IPS DF 19.7 (cell line): ENCODE measurements around the gene IRAK3.
"Not testable (repeated sequence)": the region's sequence is repeated elsewhere in the genome, so short reads cannot be mapped to it uniquely, and the experiment has no call there.

ENCODE experiments used
- DNase-seq: peaks from one replicate; pipeline ENCODE4 v3.0.0-alpha.2; 2013; ENCODE audit warnings: low read depth, low spot score

The IRAK3 gene

DNA sequence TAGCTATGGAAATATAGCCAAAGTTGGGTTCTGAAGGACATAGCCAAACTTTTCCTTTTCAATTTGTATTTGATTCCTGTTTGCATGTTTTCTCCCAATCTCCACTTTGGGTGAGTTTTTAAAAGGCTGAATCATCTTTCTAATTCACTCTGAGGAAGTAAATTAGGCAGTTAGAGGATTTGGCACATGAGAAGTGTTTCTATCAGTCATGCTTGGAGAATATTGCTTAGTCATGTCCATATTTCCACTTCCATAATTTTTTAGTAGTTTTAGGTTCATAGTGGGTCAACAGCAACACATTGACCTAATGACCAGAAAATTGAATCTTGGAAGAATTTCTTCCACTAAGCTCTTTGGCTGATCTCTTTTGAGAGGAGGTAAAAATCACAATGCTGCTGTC, 21.8 kb downstream of the IRAK3 start:
- DNase-seq, result no peak

DNA sequence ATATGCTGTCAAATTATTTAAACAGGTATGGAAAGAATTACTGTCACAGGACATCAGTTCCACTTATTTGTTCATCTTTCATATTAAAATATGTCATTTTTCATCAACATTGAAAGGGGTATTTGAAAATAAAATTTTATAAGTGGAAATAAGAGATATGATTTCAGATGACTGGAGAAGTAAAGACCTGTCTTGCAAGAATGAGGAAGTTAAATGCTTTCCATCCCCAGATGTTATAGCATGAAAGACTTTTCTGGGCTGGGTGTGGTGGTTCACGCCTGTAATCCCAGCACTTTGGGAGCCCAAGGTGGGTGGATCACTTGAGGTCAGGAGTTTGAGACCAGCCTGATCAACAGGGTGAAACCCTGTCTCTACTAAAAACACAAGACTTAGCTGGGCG, 22.6 kb downstream of the IRAK3 start:
- DNase-seq, result not testable (repeated sequence)

DNA sequence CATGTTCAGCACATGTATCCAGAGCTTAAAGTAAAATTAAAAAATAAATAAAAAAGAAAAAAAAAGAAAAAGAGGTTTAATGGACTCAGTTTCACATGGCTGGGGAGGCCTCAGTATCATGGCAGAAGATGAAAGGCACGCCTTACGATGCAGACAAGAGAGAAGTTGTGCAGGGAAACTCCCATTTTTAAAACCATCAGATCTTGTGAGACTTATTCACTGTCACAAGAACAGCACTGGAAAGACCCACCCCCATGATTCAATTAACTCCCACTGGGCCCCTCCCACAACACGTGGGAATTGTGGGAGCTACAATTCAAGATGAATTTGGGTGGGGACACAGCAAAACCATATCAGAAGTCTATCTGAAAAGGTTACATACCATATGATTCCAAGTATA, 24.0 kb downstream of the IRAK3 start:
- DNase-seq, result not testable (repeated sequence)

DNA sequence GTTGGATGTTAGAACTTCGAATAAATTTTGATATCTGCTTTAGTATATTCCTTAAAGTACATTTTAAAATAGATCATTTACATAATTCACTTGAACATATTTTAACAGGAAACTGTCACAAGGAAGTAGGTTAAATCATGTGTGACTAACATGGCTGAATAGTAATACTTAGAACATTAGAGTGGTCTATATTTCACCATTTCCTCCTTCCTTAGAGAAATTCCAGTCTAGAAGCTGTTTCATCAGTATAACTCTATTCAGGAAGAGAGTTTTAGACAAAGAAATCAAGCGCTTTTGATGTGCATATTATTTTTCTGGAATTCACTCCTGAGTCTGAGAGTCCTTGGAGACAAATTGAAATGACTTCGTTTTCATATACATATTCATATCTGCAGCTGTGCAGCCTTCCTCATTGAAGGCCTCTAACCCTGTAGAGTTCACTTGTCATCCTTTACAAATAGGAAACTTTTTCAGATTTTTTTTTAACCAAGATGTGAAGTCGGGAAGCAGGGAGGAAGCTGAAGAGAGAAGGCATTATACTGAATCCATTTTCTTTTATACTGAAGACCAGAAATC, 28.4 kb downstream of the IRAK3 start:
- no peak for DNase-seq

- no peak for DNase-seq
Measured at GRCh38 chr12:66228462-66228861, 39.4 kb downstream of the IRAK3 start.

- DNase-seq, result no peak
Measured at GRCh38 chr12:66232263-66232662, 43.2 kb downstream of the IRAK3 start.

DNA sequence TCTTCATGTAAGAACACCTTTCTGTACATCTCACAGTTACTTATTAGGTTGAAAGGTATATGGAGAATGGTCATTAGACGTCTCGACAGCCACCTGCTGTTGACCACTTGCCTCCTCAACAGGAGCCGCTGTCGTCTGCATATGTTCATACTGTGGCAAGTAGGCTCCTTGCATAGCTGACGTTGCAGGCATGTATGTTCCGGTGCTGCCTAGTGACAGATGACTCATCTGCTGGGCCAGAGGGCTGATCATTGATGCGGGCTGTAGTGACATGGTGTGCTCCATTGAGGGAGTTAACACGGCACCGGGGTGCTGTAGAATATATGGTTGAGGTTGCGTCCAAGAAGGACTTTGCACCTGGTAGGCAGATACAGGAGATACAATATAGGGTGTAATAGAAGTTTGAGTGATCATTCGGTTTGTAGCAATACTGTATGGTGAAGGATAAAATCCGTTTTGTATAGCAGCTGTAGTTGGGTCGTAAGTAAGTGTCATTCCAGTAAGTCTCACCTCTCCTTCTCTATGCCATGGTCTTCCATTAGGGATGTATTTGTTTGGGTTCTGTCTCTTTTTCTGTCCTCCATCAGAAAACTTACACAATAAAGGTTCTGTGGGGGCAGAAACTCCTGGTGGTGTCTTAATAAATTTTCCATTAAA, 45.2 kb downstream of the IRAK3 start:
- not testable (repeated sequence) for DNase-seq

DNA sequence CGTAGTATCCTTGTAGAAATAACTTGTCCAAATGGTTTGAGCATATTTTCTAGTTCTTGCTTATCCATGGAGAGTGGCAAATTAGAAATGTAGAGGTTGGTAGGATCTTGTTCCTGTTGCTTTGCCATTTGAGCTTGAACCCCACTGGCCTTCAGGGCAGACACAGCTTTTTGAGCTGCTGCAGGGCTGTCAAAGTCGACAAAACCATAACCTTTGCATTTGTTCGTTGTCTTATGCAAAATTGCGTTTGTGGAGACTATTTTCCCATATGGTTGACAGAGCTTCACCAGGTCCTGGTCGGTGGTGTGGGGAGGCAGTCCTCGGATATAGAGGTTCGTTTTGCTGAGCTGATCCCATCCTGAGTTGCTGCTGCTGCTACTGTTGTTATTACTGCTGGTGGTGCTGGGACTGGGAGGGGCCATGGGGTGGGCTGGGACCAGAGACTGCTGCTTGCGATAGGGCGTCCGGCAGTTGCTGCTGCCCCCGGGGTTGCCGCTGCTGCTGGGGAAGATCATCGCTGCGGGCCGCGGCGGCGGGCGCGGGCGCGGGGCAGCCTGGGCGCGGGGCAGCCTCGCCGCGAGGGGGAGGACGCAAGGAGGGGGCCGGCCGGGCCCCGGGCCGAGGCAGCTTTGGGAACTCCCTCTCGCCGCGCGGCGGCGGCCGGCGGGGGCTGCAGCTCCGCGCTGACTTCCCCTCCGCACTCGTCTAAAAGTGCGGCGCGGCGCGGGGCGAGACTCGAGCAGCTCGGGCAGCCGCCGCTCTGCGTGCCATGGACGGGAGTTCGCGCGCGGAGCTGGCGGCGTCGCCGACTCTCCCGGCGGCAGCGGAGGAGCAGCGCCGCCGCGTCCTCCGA, 46.0 kb downstream of the IRAK3 start:
- not testable (repeated sequence) for DNase-seq

GRCh38 chr12:66235626-66236281, 46.7 kb downstream of the IRAK3 start:
- no peak for DNase-seq

- not testable (repeated sequence) for DNase-seq
Measured at GRCh38 chr12:66236282-66236675, 47.3 kb downstream of the IRAK3 start.

DNA sequence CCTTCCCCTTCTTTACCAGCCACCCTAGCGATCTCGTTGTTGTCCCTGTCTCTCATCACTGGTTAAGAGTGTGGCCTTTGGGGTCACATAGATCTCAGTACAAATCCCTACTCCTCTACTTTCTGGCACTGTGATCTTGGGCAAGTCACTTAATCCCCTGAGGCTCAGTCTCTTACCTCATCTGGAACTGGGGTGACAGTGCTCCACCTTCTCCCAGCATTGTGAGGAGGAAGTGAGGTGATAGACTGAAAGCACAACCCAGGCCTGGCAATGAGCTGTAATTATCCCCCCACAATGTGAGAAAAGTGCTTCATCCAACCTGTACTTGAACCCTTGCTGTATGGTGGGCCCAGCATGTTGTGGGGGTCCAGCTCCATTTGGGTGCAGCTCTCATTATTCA, 48.0 kb downstream of the IRAK3 start:
- DNase-seq, result no peak

DNA sequence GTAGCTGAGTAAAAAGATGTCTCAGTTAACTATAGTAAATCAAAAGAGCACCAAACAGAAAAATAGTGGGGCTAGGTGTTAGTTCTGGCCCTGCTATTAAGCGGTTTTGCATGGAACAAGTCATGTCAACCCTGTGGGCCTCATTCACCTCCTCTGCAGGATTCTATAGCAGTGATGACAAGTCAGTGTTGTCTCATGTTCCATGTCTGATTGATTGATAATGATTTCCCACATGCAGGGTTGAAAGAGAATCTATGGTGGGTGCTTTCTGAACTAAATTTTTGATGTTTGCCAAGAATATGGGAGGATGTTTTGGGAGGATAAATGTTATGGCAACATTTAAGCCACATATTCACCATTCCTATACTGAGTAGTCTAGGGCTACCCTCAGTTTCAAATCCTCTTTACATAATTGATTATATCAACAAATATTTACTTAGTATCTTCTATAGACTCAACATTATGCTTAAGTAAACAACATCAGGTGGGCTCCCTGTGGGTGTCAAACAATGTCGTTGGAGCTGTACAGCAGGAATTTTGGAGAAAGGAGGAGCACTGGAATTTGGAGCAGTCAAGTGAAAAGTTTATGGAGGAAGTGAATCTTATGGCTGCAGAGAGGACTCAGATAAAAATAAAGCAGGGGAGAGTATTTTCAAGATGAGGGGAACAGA, 48.6 kb downstream of the IRAK3 start:
- no peak for DNase-seq

DNA sequence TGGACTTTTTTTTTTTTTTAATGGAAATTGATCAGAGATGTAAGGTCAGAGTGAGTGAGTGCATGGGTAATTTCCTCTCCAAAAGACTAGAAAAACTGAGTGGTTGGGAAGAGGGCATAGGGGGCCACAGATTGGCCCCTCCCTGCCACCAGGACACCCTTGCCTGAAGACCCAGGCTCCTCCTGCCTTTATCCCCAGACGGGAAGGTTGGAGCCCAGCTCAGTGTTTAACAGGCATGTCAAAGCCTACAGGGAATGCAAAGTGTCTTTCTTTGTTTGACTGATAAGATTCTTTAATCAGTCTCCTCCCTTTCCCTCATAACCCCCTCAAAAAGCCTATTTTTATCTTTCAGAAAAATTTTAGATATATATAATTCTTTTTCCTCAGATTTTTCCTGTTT, 50.3 kb downstream of the IRAK3 start:
- DNase-seq, result no peak

- no peak for DNase-seq
Measured at GRCh38 chr12:66240096-66240820, 51.2 kb downstream of the IRAK3 start.

GRCh38 chr12:66241061-66242043, 52.3 kb downstream of the IRAK3 start:
- DNase-seq, result no peak

DNA sequence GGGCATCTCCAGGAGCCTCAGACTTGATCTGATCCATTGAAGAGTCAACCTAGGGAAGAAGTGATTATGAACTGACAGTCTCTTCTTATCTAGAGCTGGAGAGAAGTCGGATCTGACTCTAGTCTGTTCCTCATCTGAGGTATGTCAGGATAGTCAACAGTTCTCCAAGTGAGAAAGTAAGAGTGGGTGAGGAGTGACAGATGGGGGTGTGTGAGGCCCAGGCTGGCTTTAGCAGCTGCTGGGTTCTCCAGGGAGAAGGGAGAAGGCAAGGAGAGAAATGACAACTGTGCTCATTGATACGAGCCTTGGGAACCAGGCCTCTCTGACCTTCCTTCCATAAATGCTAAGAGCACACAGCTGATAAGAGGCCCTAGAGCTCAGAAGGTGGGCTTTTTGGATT, 53.3 kb downstream of the IRAK3 start:
- DNase-seq, result no peak

DNA sequence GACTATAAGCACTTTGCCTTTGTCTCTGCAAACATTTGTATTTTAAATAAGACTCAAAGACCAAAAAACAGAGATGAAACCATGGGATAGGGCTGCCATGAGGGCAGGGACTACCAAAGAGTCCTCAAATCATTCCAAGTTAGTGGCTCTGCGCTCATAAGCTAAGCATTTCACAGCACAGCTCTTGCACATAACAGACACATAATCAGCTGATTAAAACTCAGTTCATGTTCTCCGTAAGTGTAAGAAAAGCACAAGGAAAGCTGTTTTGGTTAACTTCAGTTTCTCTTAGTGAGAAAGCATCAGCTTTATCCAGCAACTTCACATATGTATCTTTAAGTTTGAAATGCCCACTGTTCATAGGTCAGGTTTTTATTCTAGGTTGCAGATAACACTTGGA, 54.9 kb downstream of the IRAK3 start:
- DNase-seq, result no peak

- DNase-seq, result no peak
Measured at GRCh38 chr12:66244446-66244845, 55.4 kb downstream of the IRAK3 start.

DNA sequence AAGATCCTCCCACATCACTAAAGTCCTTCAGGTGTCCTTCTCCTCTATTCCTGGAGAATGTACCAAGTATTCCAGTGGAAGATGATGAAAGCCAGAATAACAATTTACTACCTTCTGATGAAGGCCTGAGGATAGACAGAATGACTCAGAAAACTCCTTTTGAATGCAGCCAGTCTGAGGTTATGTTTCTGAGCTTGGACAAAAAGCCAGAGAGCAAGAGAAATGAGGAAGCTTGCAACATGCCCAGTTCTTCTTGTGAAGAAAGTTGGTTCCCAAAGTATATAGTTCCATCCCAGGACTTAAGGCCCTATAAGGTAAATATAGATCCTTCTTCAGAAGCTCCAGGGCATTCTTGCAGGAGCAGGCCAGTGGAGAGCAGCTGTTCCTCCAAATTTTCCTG, 58.7 kb downstream of the IRAK3 start:
- DNase-seq, result no peak

GRCh38 chr12:66251049-66251448, 62.0 kb downstream of the IRAK3 start:
- DNase-seq, result no peak
